Endothelial cell (in vitro differentiated cells): ENCODE measurements around the gene MARCHF10. TPM values are rescaled to one million over a fixed set of nuclear protein-coding genes. Genes with fewer than 3 reads are reported as not detected.

Experiments used
- DNase-seq: peaks from one replicate; pipeline ENCODE4 v3.0.0; 2021; ENCODE audit warnings: low spot score
- H3K27ac Mint-ChIP-seq: one replicate; pipeline ENCODE4 v1.8.0; 2021; ENCODE audit warnings: mixed read lengths, inconsistent platforms; ENCODE audit not compliant: unreplicated experiment
- H3K27me3 Mint-ChIP-seq: one replicate; pipeline ENCODE4 v1.8.0; 2021; ENCODE audit warnings: mild to moderate bottlenecking, moderate library complexity, mixed read lengths, inconsistent platforms; ENCODE audit not compliant: unreplicated experiment
- H3K36me3 Mint-ChIP-seq: one replicate; pipeline ENCODE4 v1.8.0; 2021; ENCODE audit warnings: mild to moderate bottlenecking, low read depth, mixed read lengths, inconsistent platforms; ENCODE audit not compliant: unreplicated experiment
- H3K4me1 Mint-ChIP-seq: one replicate; pipeline ENCODE4 v1.8.0; 2021; ENCODE audit warnings: mild to moderate bottlenecking, mixed read lengths, inconsistent platforms; ENCODE audit not compliant: unreplicated experiment
- H3K4me3 Mint-ChIP-seq: one replicate; pipeline ENCODE4 v1.8.0; 2021; ENCODE audit warnings: mild to moderate bottlenecking, mixed read lengths, inconsistent platforms; ENCODE audit not compliant: unreplicated experiment
- H3K9me3 Mint-ChIP-seq: one replicate; pipeline ENCODE4 v1.8.0; 2021; ENCODE audit warnings: mixed read lengths, inconsistent platforms; ENCODE audit not compliant: unreplicated experiment
- total RNA-seq: library from RNA; stranded (reverse); fragmentation: NEBNext Ultra II Directional; extraction: Animal tissue kit (Norgen Biotek cat#: 25700); gene quantifications from one replicate; pipeline ENCODE4 v1.2.1, GENCODE V29; 2021; ENCODE audit not compliant: unreplicated experiment
- TF ChIP-seq, protein P1 (sequence below): fragments of 200-600 bp; sonication (generic); IDR thresholded peaks from one replicate; pipeline ENCODE4 v1.5.0; 2021; ENCODE audit warnings: antibody characterized with exemption; ENCODE audit not compliant: unreplicated experiment

The MARCHF10 gene
- total RNA-seq, 1 donor from 2014 or later = not detected

GRCh38 chr17:62705156-62705777 lies 102.8 kb downstream of the MARCHF10 start:
- H3K9me3 Mint-ChIP-seq = no peaks in the 10 kb centered on the region
- TF ChIP-seq, protein P1, sequence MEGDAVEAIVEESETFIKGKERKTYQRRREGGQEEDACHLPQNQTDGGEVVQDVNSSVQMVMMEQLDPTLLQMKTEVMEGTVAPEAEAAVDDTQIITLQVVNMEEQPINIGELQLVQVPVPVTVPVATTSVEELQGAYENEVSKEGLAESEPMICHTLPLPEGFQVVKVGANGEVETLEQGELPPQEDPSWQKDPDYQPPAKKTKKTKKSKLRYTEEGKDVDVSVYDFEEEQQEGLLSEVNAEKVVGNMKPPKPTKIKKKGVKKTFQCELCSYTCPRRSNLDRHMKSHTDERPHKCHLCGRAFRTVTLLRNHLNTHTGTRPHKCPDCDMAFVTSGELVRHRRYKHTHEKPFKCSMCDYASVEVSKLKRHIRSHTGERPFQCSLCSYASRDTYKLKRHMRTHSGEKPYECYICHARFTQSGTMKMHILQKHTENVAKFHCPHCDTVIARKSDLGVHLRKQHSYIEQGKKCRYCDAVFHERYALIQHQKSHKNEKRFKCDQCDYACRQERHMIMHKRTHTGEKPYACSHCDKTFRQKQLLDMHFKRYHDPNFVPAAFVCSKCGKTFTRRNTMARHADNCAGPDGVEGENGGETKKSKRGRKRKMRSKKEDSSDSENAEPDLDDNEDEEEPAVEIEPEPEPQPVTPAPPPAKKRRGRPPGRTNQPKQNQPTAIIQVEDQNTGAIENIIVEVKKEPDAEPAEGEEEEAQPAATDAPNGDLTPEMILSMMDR = no peak
- H3K4me1 Mint-ChIP-seq = peaks cover 24% of the 10 kb centered on the region
- peaks cover 14% of the 10 kb centered on the region for H3K36me3 Mint-ChIP-seq
- H3K27me3 Mint-ChIP-seq = peaks cover 2% of the 10 kb centered on the region
- peak overlapping the region; percentile 87 for H3K27ac Mint-ChIP-seq
- H3K4me3 Mint-ChIP-seq = peak overlapping the region; percentile 90
- peak; percentile 30 for DNase-seq

DNA sequence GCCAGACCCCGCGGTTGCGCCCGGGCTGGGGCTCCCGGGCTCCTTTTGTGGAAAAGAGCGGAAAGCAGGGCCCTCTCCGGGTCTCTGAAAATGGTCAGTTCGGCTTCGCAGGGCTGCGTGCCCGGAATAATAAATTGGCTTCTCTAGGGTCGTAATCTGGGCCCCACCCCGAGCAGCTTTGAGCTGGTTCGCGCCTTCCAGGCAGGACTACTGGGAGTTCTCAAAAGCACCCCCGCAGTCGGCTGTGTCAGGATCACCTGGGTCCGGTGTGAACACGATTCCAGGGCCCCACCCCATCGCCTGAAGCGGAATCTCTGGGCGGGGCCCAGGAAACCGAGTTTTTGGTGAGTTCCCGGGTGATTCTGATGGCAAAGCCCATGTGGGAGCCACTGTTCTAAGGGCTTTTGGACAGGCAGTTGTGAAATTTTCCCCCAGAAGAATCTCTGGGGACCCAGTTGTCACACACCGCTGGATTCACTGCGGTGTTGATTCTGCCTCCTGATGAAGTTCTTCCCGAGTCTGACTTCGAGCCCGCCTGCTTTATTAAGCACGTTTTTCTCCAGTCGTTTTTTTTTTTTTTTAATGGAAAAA lies 103.6 kb downstream of the MARCHF10 start:
- H3K4me3 Mint-ChIP-seq = peak overlapping the region; percentile 90

DNA sequence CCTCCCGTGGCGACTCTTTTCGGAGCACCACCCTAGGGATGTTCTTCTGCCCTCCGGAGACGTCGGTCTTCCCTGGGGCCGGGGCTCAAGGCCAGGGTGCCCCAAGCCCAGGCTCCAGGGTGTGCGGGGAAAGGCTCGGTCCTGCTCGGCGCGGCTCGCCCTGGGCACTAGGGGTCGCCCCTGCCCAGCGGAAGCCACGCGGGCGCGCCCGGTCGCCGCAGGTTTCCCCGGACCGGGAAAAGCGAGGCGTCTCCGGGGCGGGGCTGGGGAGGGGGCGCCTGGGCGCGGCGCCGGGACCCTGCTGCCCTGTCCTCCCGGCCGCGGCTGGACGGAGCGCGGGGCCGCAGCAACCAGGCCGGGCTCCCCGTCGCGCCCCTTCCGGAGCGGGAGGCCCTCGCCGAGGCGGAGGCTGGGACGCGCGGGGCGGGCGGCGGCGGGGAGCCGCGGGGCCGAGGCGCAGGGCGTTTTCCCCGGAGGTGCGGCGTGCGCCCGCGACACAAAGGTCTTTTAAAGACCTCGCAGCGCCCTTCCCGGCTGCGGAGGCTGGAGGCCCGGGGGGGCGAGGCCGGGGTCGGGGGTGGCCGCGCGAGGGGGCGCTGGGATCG lies 104.2 kb downstream of the MARCHF10 start:
- peak; percentile 92 for DNase-seq
- Mint-ChIP-seq H3K36me3 (peaks cover 13% of the 10 kb centered on the region), H3K9me3 (no peaks in the 10 kb centered on the region), H3K27ac (no peak overlapping the region), H3K27me3 (peaks cover 2% of the 10 kb centered on the region), H3K4me3 (no peak overlapping the region), H3K4me1 (peaks cover 24% of the 10 kb centered on the region)
- TF ChIP-seq, protein P1 = peak; percentile 84

More for the DNA sequence above, 103.6 kb downstream of the MARCHF10 start:
- H3K27me3 Mint-ChIP-seq = peaks cover 2% of the 10 kb centered on the region
- TF ChIP-seq, protein P1 = no peak
- H3K4me1 Mint-ChIP-seq = peaks cover 24% of the 10 kb centered on the region
- H3K27ac Mint-ChIP-seq = peak overlapping the region; percentile 87
- peaks cover 14% of the 10 kb centered on the region for H3K36me3 Mint-ChIP-seq
- no peaks in the 10 kb centered on the region for H3K9me3 Mint-ChIP-seq
- peak; percentile 48 for DNase-seq

DNA sequence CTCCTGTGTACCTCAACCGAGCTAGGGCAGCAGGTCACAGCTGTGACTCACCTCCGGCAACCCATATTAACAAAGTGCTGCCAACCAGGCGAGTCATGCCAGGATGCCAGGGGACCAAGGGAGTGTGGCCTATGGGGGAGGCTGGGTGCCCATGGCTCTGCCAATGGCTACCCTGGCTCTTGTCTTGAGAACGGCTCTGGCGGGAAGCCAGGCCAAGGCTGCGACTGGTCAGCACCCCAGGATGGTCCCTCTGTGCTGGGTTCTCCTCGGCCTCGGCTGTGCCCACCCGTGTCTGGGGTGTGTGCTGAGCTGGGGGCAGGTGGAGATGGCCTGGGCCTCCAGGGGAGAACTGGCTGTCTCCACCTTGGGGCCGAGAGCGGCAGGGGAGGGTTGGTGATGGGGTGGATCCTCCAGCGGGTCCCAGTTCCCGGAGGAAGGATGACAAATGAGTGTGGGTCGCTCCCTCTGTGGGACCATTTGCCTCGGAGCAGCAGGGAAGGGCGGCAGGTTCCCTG lies 104.8 kb downstream of the MARCHF10 start:
- H3K27me3 Mint-ChIP-seq = peaks cover 2% of the 10 kb centered on the region
- no peak overlapping the region for H3K4me3 Mint-ChIP-seq
- H3K9me3 Mint-ChIP-seq = no peaks in the 10 kb centered on the region
- H3K36me3 Mint-ChIP-seq = peaks cover 8% of the 10 kb centered on the region
- no peak for DNase-seq
- peaks cover 24% of the 10 kb centered on the region for H3K4me1 Mint-ChIP-seq
- no peak overlapping the region for H3K27ac Mint-ChIP-seq
- TF ChIP-seq, protein P1 = no peak
